Type B pancreatic cell (in vitro differentiated cells): ENCODE results near the gene PLPP4. TPM values are rescaled to one million over a fixed set of nuclear protein-coding genes. Genes with fewer than 3 reads are reported as not detected.

Experiments
- DNase-seq: peaks from one replicate; pipeline ENCODE4 v3.0.0; 2021; ENCODE audit warnings: mixed read lengths; ENCODE audit not compliant: unreplicated experiment; ENCODE audit errors: extremely low spot score
- H3K27ac Mint-ChIP-seq: 2 replicates; pipeline ENCODE4 v1.8.0; 2021; ENCODE audit warnings: mild to moderate bottlenecking, mixed read lengths
- H3K27me3 Mint-ChIP-seq: 2 replicates; pipeline ENCODE4 v1.8.0; 2021; ENCODE audit warnings: mixed read lengths
- H3K36me3 Mint-ChIP-seq: 2 replicates; pipeline ENCODE4 v1.8.0; 2021; ENCODE audit warnings: mixed read lengths
- H3K4me1 Mint-ChIP-seq: one replicate; pipeline ENCODE4 v1.8.0; 2021; ENCODE audit warnings: mixed read lengths; ENCODE audit not compliant: unreplicated experiment
- H3K4me3 Mint-ChIP-seq: 2 replicates; pipeline ENCODE4 v1.8.0; 2021; ENCODE audit warnings: mild to moderate bottlenecking, mixed read lengths
- H3K9me3 Mint-ChIP-seq: 2 replicates; pipeline ENCODE4 v1.8.0; 2021; ENCODE audit warnings: mixed read lengths
- total RNA-seq: library from RNA; stranded (reverse); gene quantifications from 2 replicates; pipeline ENCODE4 v1.2.1, GENCODE V29; 2021; ENCODE audit warnings: low replicate concordance
- TF ChIP-seq, protein P1 (sequence below): fragments of 200-600 bp; sonication (generic); conservative IDR thresholded peaks from 2 replicates; pipeline ENCODE4 v1.5.0; 2021; ENCODE audit warnings: antibody characterized with exemption, mild to moderate bottlenecking

Gene PLPP4
- total RNA-seq, 1 donor from 2014 or later: 4.4 TPM

DNA sequence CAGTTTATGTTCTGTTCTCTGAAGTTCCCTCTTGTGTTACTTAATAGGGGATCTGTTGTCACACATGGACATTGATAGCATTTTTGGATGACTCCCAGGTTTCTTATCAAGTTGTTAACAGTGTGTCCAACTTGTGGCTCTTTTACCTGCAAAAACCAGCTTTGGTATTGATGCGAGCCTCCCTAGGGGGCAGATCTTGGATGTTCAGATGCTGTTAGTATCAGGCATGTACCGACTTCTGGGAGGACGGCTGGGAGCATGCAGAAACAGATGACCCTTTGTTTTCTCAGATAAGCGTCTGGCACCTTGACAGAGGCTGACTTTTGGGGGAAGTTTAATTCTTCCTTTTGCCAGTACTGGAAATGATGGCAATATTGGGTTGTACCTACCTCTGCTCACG, 2.2 kb downstream of the PLPP4 start:
- Mint-ChIP-seq H3K4me1 (peaks cover 15% of the 10 kb centered on the region), H3K27me3 (peaks cover 71% of the 10 kb centered on the region), H3K36me3 (no peaks in the 10 kb centered on the region), H3K4me3 (peak overlapping the region; percentile 50), H3K27ac (no peak overlapping the region), H3K9me3 (peaks cover 4% of the 10 kb centered on the region)
- DNase-seq: no peak
- TF ChIP-seq, protein P1, sequence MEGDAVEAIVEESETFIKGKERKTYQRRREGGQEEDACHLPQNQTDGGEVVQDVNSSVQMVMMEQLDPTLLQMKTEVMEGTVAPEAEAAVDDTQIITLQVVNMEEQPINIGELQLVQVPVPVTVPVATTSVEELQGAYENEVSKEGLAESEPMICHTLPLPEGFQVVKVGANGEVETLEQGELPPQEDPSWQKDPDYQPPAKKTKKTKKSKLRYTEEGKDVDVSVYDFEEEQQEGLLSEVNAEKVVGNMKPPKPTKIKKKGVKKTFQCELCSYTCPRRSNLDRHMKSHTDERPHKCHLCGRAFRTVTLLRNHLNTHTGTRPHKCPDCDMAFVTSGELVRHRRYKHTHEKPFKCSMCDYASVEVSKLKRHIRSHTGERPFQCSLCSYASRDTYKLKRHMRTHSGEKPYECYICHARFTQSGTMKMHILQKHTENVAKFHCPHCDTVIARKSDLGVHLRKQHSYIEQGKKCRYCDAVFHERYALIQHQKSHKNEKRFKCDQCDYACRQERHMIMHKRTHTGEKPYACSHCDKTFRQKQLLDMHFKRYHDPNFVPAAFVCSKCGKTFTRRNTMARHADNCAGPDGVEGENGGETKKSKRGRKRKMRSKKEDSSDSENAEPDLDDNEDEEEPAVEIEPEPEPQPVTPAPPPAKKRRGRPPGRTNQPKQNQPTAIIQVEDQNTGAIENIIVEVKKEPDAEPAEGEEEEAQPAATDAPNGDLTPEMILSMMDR: no peak

DNA sequence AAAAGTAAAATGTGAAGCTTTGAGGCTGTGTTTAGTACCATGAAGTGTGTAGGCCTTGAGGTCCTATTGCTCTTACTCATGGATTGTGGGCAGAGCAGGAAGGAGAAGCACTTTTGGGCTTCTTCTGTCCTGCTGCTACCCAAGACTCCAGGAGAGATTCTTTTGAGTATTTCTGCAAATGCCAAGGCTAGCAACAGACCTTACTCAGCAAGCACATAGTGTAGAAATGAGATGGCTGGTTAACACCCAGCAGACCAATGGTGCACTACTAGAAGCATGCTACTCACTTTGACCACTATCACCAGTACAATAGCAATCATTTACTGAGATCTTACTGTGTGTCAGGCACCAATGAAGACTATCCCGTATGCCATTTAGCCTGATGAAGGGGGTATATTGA, 3.2 kb downstream of the PLPP4 start:
- DNase-seq: no peak
- peaks cover 64% of the 10 kb centered on the region for H3K27me3 Mint-ChIP-seq

DNA sequence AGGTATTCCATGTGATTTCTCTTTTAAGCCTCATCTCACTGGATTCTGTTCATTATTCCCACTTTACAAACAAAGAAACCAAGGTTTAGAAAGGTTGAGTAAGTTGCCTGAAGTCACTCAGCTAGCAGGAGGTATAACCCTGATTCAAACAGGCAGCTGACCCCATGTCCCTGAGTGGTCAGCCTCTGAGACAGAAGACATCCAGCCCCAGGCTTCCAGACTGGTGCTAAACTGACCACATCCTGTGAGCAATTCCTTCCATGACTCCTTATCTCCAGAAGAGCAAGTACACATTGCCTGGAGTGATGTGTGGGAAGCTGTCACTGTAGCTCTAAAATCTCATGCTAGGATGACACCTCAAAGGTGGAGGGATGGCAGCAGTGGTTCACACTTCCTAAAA, 3.7 kb downstream of the PLPP4 start:
- Mint-ChIP-seq H3K27me3 (peaks cover 60% of the 10 kb centered on the region), H3K4me3 (no peak overlapping the region), H3K4me1 (peaks cover 21% of the 10 kb centered on the region), H3K36me3 (no peaks in the 10 kb centered on the region), H3K27ac (no peak overlapping the region), H3K9me3 (peaks cover 4% of the 10 kb centered on the region)
- TF ChIP-seq, protein P1: no peak
- no peak for DNase-seq

More for the DNA sequence above, 3.2 kb downstream of the PLPP4 start:
- TF ChIP-seq, protein P1: no peak
- Mint-ChIP-seq H3K4me1 (peaks cover 20% of the 10 kb centered on the region), H3K9me3 (peaks cover 4% of the 10 kb centered on the region), H3K27ac (no peak overlapping the region), H3K36me3 (no peaks in the 10 kb centered on the region), H3K4me3 (no peak overlapping the region)

DNA sequence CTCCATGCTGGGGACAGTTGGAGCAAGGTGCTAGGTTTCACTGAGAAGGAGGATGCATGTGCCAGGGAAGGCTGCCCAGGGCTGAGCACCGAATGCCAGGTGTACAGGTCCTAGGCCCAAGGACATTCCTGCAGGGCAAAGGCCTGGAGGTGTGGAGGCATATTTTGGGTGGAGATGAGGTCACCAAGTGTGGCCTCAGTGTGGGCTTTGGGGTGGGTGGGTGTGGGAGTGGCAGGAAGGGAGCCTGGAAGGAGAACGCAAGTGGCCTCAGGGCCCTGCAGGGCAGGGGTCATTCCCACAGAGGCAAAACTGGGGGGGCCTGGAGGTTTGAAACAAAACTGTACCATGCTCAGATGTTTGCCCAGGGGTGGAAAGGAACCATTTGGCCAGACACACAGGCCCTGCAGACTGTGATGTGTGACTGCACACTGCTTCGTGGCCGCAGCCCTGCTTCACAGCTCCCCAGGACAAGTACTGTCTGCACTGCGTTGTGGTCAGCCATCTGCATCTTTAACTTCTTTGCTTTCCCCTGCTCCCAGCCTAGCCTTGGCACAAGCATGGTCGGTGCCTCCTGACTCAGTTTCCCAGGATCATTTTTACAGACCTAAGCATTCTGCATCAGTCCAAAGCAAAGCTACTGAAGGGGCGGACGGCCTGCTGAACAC, 5.1 kb downstream of the PLPP4 start:
- Mint-ChIP-seq H3K9me3 (peaks cover 4% of the 10 kb centered on the region), H3K4me1 (peaks cover 17% of the 10 kb centered on the region), H3K27me3 (peaks cover 51% of the 10 kb centered on the region), H3K27ac (no peak overlapping the region), H3K4me3 (no peak overlapping the region), H3K36me3 (no peaks in the 10 kb centered on the region)
- DNase-seq: no peak
- TF ChIP-seq, protein P1: no peak

DNA sequence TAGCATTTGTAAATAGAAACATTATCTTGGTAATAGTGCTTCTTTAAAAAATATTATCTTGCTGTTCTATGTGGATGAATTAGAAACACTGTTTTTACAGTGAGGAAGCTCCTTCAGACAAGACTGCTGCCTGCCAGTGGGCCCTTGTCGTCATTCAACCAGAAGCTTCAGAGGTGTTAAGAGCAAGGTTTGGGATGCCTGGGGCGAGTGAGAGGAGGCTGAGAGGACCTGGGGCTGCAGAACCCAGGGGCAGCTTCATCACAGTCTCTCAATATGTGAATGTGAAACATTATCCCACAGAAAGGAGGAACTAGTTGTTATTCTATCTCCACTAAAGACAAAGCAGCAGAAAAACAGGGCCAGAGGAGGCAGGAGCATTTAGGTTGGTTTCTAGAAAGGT, 8.1 kb downstream of the PLPP4 start:
- peaks cover 9% of the 10 kb centered on the region for H3K4me1 Mint-ChIP-seq
- H3K27me3 Mint-ChIP-seq: peaks cover 24% of the 10 kb centered on the region
- H3K27ac Mint-ChIP-seq: no peak overlapping the region
- no peak overlapping the region for H3K4me3 Mint-ChIP-seq
- no peak for DNase-seq
- no peaks in the 10 kb centered on the region for H3K36me3 Mint-ChIP-seq
- TF ChIP-seq, protein P1: no peak
- H3K9me3 Mint-ChIP-seq: peaks cover 4% of the 10 kb centered on the region
